NCI-H146 treated with DMSO at 0.1 percent for 48 hours (cell line): Measurements from ENCODE around the gene EFNA3.

Experiments
- DNase-seq: peaks from one replicate; lab custom pipeline; 2025; ENCODE audit not compliant: unreplicated experiment; lab: John Stamatoyannopoulos, UW

EFNA3 gene

DNA sequence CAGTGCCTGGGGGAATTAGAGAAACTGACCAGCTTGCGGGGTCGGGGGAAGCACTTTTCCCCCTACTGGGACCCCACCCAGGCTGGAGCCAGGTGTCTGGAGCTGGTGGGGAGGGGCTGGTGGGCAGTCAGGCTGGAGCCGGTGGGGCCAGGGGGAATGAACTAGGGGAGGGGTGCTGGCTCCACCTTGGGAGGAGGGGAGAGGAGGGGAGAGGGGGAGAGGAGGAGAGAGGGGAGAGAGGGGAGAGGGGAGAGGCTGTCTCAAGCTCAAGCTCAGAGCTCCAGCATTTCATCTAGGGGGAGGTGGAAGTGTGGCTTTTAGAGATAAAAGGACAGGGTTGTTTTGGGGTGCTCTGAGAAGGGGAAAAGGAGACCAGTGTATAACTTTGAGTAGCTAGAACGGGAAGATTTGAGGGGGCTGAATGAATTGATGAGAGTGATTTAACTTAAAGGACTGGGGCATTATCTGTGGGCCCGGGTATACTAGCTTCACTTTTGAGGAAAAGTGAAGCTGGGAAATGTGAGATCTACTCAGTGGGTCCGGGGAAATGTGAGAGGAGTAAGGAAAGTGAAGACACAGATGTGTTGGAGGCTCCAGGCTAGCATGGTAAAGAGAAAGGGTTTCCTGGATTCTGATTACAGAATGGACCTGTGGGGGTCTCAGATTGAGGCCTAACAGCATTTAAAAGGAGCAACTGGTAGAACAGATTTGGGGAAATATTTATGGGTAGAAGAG lies 51.8 kb downstream of the EFNA3 start:
- no peak for DNase-seq

DNA sequence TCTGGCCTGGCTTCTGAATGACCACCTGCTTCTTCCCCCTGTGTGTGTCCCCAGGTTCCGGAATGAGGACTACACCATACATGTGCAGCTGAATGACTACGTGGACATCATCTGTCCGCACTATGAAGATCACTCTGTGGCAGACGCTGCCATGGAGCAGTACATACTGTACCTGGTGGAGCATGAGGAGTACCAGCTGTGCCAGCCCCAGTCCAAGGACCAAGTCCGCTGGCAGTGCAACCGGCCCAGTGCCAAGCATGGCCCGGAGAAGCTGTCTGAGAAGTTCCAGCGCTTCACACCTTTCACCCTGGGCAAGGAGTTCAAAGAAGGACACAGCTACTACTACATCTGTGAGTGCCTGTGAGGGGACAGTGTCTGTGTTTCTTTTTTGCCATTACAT lies 52.6 kb downstream of the EFNA3 start:
- no peak for DNase-seq

DNA sequence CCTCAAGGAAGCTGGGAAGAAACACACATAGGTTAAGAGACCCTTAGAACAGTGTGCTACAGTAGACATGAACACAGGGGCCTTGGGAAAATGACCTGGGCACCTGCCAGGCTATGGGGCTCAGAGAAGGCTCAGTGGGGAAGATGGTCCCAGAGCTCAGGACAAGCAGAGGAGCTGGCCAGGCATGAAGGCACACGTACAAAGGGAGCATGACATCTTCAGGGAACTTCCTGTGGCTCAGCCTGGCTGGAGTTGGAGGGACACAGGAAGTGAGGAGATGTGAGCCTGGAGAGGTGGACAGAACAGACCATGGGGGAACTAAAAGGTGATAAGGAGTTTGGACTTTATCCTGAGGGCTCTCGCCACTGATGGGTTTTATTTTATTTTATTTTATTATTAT lies 53.2 kb downstream of the EFNA3 start:
- no peak for DNase-seq

DNA sequence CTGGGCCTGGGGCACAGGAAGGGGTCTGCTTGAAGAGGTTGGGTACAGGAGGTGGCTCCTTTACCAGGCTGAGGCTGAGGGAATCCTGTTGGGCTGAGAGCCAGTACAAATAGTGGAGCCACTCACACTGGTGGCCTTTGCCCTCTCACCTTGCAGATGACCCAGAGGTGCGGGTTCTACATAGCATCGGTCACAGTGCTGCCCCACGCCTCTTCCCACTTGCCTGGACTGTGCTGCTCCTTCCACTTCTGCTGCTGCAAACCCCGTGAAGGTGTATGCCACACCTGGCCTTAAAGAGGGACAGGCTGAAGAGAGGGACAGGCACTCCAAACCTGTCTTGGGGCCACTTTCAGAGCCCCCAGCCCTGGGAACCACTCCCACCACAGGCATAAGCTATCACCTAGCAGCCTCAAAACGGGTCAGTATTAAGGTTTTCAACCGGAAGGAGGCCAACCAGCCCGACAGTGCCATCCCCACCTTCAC lies 55.2 kb downstream of the EFNA3 start:
- no peak for DNase-seq

DNA sequence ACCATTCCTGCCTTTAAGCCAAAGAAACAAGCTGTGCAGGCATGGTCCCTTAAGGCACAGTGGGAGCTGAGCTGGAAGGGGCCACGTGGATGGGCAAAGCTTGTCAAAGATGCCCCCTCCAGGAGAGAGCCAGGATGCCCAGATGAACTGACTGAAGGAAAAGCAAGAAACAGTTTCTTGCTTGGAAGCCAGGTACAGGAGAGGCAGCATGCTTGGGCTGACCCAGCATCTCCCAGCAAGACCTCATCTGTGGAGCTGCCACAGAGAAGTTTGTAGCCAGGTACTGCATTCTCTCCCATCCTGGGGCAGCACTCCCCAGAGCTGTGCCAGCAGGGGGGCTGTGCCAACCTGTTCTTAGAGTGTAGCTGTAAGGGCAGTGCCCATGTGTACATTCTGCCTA lies 55.7 kb downstream of the EFNA3 start:
- no peak for DNase-seq

DNA sequence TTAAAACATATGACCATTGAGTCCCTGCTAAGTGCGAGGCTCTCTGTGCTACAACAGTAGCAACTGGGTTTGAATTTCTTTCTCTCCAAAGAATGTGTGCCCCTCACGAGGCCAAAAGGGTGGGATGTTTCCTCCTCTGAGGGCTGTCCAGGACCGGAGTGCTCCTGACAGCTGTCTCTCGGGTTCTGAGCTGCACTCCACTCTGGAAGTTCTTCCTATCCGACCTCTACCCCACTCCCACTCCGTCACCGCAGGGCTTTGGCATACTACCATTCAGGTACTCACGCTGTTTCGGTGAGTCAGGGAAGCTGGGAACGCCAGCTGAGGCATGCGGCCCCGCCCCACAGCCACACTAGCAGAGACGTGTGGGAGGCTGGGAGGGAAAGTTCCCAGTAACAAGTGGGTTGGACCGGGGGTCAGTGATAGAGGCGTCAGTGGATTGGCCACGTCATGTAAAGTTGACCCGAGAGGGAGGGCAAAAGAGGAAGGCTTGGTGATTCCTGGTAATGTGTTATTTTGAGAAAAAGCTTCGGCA lies 56.3 kb downstream of the EFNA3 start:
- DNase-seq, result peak; percentile 52

DNA sequence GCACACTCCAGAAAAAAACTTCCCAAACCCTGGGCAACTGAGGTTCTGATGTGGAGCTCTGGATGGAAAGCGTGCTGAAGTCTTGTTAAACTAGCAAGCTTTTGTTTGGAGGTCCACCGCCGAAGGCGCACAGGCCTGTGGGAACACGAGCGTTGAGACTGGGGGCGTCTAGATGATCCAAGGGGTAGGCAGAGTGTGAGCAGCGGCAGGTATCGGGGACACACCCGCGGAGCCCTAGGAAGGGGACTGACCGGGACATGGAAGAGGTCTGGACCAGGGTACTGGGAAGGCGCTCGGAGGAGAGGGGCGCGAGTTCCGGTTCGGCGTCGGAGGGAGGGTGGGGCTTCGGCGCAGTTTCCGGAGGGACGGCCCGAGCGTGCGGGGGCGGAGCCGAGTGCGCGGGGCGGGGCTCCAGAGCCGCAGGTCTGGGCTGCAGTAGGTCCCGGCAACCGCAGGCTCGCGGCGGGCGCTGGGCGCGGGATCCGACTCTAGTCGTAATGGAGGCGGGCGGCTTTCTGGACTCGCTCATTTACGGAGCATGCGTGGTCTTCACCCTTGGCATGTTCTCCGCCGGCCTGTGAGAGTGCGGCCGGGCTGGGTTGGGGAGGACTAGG lies 56.9 kb downstream of the EFNA3 start, which contains the start of gene SLC50A1:
TSS of gene SLC50A1 (plus strand) at position 438 of the 614 bp plus-strand sequence. CDS start at position 498, 60 bp downstream.
- DNase-seq, result peak; percentile 87

DNA sequence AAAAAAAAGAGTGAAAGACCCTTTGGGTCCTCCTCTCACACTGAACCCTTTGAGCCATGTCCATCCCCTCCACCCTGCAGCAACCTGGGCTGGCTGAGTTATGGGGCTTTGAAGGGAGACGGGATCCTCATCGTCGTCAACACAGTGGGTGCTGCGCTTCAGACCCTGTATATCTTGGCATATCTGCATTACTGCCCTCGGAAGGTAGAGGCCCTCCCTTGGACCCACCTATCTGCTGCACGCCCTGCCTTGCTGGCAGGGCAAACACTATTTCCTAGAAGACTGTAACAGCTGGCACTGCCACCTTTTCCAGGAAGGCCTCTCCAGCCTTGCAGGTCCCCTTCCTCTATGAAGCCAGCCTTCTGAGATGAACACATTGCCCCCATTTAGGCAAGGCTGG lies 58.1 kb downstream of the EFNA3 start:
- DNase-seq, result no peak
